Thyroid gland (tissue), 4 donors: ENCODE data around the gene SC5D. TPM values are rescaled to one million over a fixed set of nuclear protein-coding genes. Genes with fewer than 3 reads are reported as not detected.

Experiments used
- DNase-seq, 2 donors: peaks; one replicate each; pipeline ENCODE4 v3.0.0-alpha.2; 2019
- H3K27ac ChIP-seq, 3 donors: fragments of 200-600 bp; sonication (generic); 1 replicate in 2 of 3; 2 replicates in 1 of 3; pipeline ENCODE4 v1.5.1; 2016 to 2019; ENCODE audit warnings: mild to moderate bottlenecking in 1 of 3, moderate library complexity in 1 of 3
- H3K27me3 ChIP-seq: fragments of 200-600 bp; sonication (generic); one replicate; pipeline ENCODE4 v1.5.1; 2019
- H3K36me3 ChIP-seq, 2 donors: fragments of 200-600 bp; sonication (generic); one replicate each; pipeline ENCODE4 v1.5.1; 2016 to 2019
- H3K4me1 ChIP-seq, 2 donors: fragments of 200-600 bp; sonication (generic); one replicate each; pipeline ENCODE4 v1.5.1; 2017 to 2019
- H3K4me3 ChIP-seq, 3 donors: fragments of 200-600 bp; sonication (generic); replicated peaks in 1 of 3; 1 replicate in 2 of 3; 2 replicates in 1 of 3; pipeline ENCODE4 v1.5.1; 2016; ENCODE audit warnings: mild to moderate bottlenecking in 1 of 3
- H3K9me3 ChIP-seq: fragments of 200-600 bp; sonication (generic); one replicate; pipeline ENCODE4 v1.5.1; 2017
- CTCF ChIP-seq, 6 experiments: fragments of 200-600 bp in 3 of 6; fragments of 450-650 bp in 3 of 6; sonication (generic) in 3 of 6; IDR thresholded peaks; one replicate each; pipeline ENCODE4 v1.5.1; 2016 to 2019; ENCODE audit warnings: antibody characterized with exemption in 6 of 6, mild to moderate bottlenecking in 2 of 6, inconsistent platforms in 1 of 6, moderate library complexity in 1 of 6
- POLR2A ChIP-seq, 2 donors: fragments of 450-650 bp; IDR thresholded peaks; one replicate each; pipeline ENCODE4 v1.6.1; 2017; ENCODE audit warnings: antibody characterized with exemption in 2 of 2, mild to moderate bottlenecking in 2 of 2, moderate library complexity in 1 of 2
- WGBS, 2 donors: methylation state at CpG; one replicate each; pipeline ENCODE4 v1.1.5; 2017; 5-methylcytosine and 5-hydroxymethylcytosine counted together
- intact Hi-C: fragments of 100-400 bp; cut with DNase I; formaldehyde crosslinking; loops from one replicate; pipeline ENCODE4 v1.15.1; 2023
- total RNA-seq, 4 donors: library from RNA; depleted of rRNA; stranded (reverse); fragments of >200 nt; gene quantifications; one replicate each; pipeline ENCODE4 v1.2.3, GENCODE V29; 2016

SC5D gene
- total RNA-seq, 4 donors from 2014 or later = 37.2 to 68.9 (median 40.0) TPM

DNA sequence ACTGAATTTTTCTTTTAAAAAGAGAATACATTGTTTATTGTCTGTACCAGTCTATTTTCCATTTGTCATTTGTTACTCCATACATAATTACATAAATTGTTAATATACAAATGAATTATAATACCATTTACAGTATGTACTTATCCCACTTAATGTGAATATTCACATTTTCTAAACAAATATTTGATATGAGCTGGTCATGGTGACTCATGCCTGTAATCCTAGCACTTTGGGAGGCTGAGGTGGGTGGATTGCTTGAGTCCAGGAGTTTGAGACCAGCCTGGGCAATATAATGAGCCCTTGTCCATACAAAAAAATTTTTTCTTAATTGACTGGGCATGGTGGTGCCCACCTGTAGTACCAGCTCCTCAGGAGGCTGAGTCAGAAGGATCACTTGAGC is 6.8 kb downstream of the SC5D start:
- DNase-seq = no peak
- Histone ChIP-seq H3K36me3 (peaks cover 0 to 4% of the 10 kb centered on the region in 2 donors), H3K27ac (no peak overlapping the region), H3K9me3 (no peaks in the 10 kb centered on the region), H3K4me1 (peaks cover 0 to 5% of the 10 kb centered on the region in 2 donors), H3K27me3 (no peaks in the 10 kb centered on the region), H3K4me3 (no peak overlapping the region)
- intact Hi-C loops = no loop called here
- no peak for TF ChIP-seq POLR2A (IDR thresholded peaks at IDR 0.05)
- no peak for TF ChIP-seq CTCF (IDR thresholded peaks at IDR 0.05)

DNA sequence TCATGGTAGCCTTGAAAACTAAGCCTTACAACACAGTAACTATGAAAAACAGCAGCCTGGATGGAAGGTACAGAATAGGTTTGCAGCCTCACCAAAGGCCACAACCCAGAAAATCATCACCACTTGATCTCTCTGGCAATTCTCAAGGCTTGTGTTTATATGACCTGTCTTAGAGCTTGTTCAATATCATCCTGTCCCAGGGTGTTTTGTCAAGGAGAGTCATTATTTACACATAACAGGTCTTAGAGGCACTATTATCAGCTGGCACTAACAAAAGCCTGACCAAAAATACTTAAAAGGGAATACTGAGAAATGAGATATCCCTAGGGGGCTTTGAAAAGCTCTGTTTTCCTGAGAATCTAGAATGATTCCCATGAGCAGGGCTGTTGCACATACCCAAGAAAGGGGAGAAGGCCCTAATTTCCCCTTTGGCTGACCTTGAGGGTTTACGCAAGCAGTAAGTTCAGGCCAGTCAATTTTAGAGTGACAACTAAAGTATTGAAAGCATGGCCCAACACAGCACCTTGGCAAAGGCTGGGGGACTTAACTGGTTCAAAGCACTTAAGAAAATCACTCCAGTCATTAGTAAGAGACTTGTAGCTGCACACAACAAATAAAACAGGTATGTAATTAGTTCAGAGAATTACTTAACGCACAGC is 7.9 kb downstream of the SC5D start:
- Histone ChIP-seq H3K4me1 (peaks cover 0 to 5% of the 10 kb centered on the region in 2 donors), H3K27ac (no peak overlapping the region), H3K36me3 (peaks cover 0 to 11% of the 10 kb centered on the region in 2 donors), H3K9me3 (no peaks in the 10 kb centered on the region), H3K27me3 (no peaks in the 10 kb centered on the region), H3K4me3 (no peak overlapping the region)
- DNase-seq = no peak
- intact Hi-C loops = no loop called here
- no peak for TF ChIP-seq CTCF (IDR thresholded peaks at IDR 0.05)
- no peak for TF ChIP-seq POLR2A (IDR thresholded peaks at IDR 0.05)
- 96 to 100% methylated on average over 2 of the region's 2 CpGs for WGBS, 2 donors

DNA sequence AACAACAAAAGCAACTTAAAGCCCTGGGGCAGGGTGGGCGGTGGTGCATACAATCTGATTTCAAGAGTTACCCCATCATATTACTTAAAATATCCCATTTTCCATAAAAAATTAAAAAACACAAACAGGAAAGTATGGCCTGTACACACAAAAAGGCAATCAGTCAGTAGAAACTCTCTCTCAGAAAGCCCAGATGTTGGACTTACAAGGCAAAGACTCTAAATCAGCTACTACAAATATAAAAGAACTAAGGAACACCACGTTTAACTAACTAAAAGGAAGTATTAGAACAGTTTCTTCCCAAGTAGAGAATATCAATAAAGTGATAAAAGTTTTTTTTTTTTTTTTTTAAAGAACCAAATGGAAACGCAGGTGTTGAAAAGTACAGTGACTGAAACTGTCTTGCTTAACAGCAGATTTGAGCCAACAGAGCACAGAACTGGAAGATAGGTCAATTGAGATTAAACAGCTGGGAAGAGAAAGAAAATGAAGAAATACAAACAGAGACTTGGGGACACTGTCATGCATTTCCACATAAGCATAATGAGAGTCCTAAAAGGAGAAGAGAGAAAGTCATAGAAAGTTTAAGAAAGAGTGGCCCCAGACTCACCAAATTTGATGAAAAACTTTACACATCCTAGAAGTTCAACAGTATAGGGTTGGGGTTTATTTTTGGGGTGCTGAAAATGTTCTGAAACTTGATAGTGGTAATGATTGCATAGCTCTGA is 8.6 kb downstream of the SC5D start:
- H3K27ac ChIP-seq = no peak overlapping the region
- intact Hi-C loops = no loop called here

DNA sequence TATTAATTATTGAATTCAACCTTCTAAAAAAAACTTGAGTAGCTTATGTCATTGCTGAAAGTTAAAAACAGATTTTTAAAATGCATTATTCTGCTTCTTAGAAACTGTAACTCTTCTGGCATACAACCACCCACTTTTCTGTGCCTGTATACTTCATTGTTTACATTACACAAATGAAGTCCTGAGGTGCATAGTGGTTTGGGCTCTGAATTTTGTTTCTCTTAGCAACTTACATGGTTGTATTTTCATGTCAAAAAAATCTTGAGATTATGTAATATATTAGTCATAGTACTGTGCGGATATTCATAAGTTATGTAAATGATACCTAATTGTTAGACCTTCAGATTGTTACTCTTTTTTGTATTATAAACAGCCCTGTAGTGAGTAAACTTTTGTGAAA is 12.2 kb downstream of the SC5D start:
- H3K4me3 ChIP-seq = no peak overlapping the region
- no peak overlapping the region for H3K27ac ChIP-seq
- WGBS, 2 donors = 96 to 97% methylated on average over 1 of the region's 1 CpG
- no peak for DNase-seq
- peaks cover 0 to 5% of the 10 kb centered on the region in 2 donors for H3K4me1 ChIP-seq
- TF ChIP-seq CTCF (IDR thresholded peaks at IDR 0.05) = no peak
- TF ChIP-seq POLR2A (IDR thresholded peaks at IDR 0.05) = no peak
- H3K27me3 ChIP-seq = no peaks in the 10 kb centered on the region
- peaks cover 0 to 26% of the 10 kb centered on the region in 2 donors for H3K36me3 ChIP-seq
- intact Hi-C loops = no loop called here
- no peaks in the 10 kb centered on the region for H3K9me3 ChIP-seq

More for the DNA sequence above, 8.6 kb downstream of the SC5D start:
- Histone ChIP-seq H3K4me1 (peaks cover 0 to 5% of the 10 kb centered on the region in 2 donors), H3K4me3 (no peak overlapping the region), H3K27me3 (no peaks in the 10 kb centered on the region), H3K9me3 (no peaks in the 10 kb centered on the region), H3K36me3 (peaks cover 0 to 12% of the 10 kb centered on the region in 2 donors)
- no peak for DNase-seq
- no peak for TF ChIP-seq POLR2A (IDR thresholded peaks at IDR 0.05)
- no peak for TF ChIP-seq CTCF (IDR thresholded peaks at IDR 0.05)
- WGBS, 2 donors = 89% methylated on average over 3 of the region's 3 CpGs

- no peak overlapping the region for H3K4me3 ChIP-seq
- no peak overlapping the region for H3K27ac ChIP-seq
- H3K36me3 ChIP-seq = peaks cover 0 to 26% of the 10 kb centered on the region in 2 donors
- no peak for TF ChIP-seq POLR2A (IDR thresholded peaks at IDR 0.05)
- no peak for TF ChIP-seq CTCF (IDR thresholded peaks at IDR 0.05)
- intact Hi-C loops = no loop called here
- H3K9me3 ChIP-seq = no peaks in the 10 kb centered on the region
- no peaks in the 10 kb centered on the region for H3K27me3 ChIP-seq
- no peaks in the 10 kb centered on the region for H3K4me1 ChIP-seq
- WGBS, 2 donors = 97 to 99% methylated on average over 3 of the region's 3 CpGs
- no peak for DNase-seq
Measured at GRCh38 chr11:121308816-121309215, 16.2 kb downstream of the SC5D start.
